Adrenal gland (tissue), 12 donors: Measurements from ENCODE around the gene TBKBP1. TPM values are rescaled to one million over a fixed set of nuclear protein-coding genes. Genes with fewer than 3 reads are reported as not detected.

ENCODE experiments used
- DNase-seq, 7 donors: peaks; one replicate each; pipeline ENCODE4 v3.0.0-alpha.2; 2019 to 2020
- H3K27ac ChIP-seq, 5 donors: fragments of 200-600 bp; sonication (generic) in 4 of 5; 1 replicate in 3 of 5; 2 replicates in 2 of 5; pipeline versions ENCODE4 v1.5.1 to v1.8.0; 2016 to 2020; ENCODE audit warnings: mild to moderate bottlenecking in 1 of 5
- H3K27me3 ChIP-seq: fragments of 200-600 bp; 2 replicates; pipeline ENCODE4 v1.8.0; 2021
- H3K36me3 ChIP-seq, 2 donors: fragments of 200-600 bp; replicated peaks in 1 of 2; 1 replicate in 1 of 2; 2 replicates in 1 of 2; pipeline versions ENCODE4 v1.5.1 to v1.8.0; 2018 to 2022
- H3K4me1 ChIP-seq, 2 donors: fragments of 200-600 bp; replicated peaks in 1 of 2; 1 replicate in 1 of 2; 2 replicates in 1 of 2; pipeline versions ENCODE4 v1.5.1 to v1.8.0; 2018 to 2021
- H3K4me3 ChIP-seq, 4 donors: fragments of 200-600 bp; sonication (generic) in 3 of 4; one replicate each; pipeline ENCODE4 v1.5.1; 2016 to 2018
- H3K9me3 ChIP-seq, 3 donors: fragments of 200-600 bp; sonication (generic) in 1 of 3; replicated peaks in 1 of 3; 1 replicate in 2 of 3; 2 replicates in 1 of 3; pipeline versions ENCODE4 v1.5.1 to v1.8.0; 2016 to 2021
- POLR2A ChIP-seq, 2 donors: fragments of 450-650 bp; IDR thresholded peaks; one replicate each; pipeline ENCODE4 v1.6.1; 2017; ENCODE audit warnings: antibody characterized with exemption in 2 of 2, mild to moderate bottlenecking in 2 of 2, moderate library complexity in 1 of 2
- WGBS, 4 donors: extraction: QIAGEN DNeasy Blood & Tissue Kit in 2 of 4; methylation state at CpG; one replicate each; pipeline versions ENCODE4 v1.1.5 to v1.1.7; 2013 to 2017; 5-methylcytosine and 5-hydroxymethylcytosine counted together
- intact Hi-C, 2 donors: fragments of 100-400 bp; cut with DNase I; formaldehyde crosslinking; loops; one replicate each; pipeline versions ENCODE4 v1.14.1 to v1.15.0; 2022 to 2023
- polyA plus RNA-seq, 3 donors: library from polyadenylated mRNA; stranded (reverse); fragments of 200-250 nt in 2 of 3; fragments of 350-450 nt in 1 of 3; fragmentation: Illumina TruSeq in 1 of 3; extraction: RNeasy Lipid Tissue Mini Kit (QIAGEN cat#74804) in 1 of 3; gene quantifications; one replicate each; pipeline ENCODE4 v1.2.3, GENCODE V29; 2013 to 2014
- total RNA-seq, 9 donors: library from RNA; depleted of rRNA in 4 of 9; stranded (reverse); fragments of >200 nt in 4 of 9; fragments of 120-200 nt in 1 of 9; fragmentation: NEBNext Ultra II Directional in 1 of 9; extraction: Animal tissue kit (Norgen Biotek cat#: 25700) in 1 of 9; gene quantifications; one replicate each; pipeline versions ENCODE4 v1.1.0 to v1.2.4, GENCODE V29; 2013 to 2023
- TF ChIP-seq, protein P1 (sequence below), 6 experiments: fragments of 450-650 bp in 4 of 6; fragments of 200-600 bp in 2 of 6; sonication (generic) in 1 of 6; IDR thresholded peaks; 1 replicate in 5 of 6; 2 replicates in 1 of 6; pipeline versions ENCODE4 v1.5.1 to v1.8.0; 2016 to 2021; ENCODE audit warnings: antibody characterized with exemption in 6 of 6, mild to moderate bottlenecking in 2 of 6, moderate library complexity in 1 of 6
- donor health status: healthy with polysubstance abuse.
- donor health status: Bipolar disorder and iron deficiency.
- donor health status: DM: yes; HTN: yes; CAD: no.
- donor health status: DM: no; HTN: no; CAD: no.
- donor health status: DM: no; HTN: no; CAD: no.
- donor health status: DM: yes; HTN: yes; CAD: no.

Gene TBKBP1
- total and polyA plus RNA-seq, 12 donors: 3.9 to 63.9 (median 11.5) TPM

DNA sequence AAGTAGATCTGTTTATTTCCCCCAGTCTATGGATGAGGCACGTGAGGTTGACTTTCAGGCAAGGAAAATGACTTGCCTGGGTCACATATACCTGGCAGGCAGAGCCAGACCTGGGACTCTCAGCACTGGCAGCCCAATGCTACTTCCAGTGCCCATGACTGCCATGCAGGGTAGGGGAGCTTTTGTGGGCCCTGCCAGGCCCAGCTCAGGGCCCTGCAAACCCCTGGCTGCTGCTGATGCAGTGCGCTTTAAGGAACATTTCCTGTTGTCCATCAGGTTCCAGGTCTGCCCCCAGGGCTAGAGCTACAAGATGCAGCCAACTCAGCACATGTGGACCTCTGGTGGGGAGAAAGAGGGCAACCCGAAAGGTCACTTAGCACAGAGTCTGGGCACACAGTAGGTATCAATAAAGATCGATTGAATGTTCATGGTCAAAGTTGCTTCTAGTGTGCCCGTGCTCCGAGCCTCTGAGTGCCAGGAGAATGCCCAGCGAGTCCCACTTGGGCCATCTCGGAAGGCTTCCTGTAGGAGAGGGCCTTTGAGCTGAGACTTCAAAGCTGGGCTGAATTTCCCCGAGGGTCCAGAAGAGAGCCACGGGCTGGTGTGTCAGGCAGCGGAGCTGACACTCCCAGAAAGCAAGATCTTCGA, 38.6 kb downstream of the TBKBP1 start:
- TF ChIP-seq, protein P1, sequence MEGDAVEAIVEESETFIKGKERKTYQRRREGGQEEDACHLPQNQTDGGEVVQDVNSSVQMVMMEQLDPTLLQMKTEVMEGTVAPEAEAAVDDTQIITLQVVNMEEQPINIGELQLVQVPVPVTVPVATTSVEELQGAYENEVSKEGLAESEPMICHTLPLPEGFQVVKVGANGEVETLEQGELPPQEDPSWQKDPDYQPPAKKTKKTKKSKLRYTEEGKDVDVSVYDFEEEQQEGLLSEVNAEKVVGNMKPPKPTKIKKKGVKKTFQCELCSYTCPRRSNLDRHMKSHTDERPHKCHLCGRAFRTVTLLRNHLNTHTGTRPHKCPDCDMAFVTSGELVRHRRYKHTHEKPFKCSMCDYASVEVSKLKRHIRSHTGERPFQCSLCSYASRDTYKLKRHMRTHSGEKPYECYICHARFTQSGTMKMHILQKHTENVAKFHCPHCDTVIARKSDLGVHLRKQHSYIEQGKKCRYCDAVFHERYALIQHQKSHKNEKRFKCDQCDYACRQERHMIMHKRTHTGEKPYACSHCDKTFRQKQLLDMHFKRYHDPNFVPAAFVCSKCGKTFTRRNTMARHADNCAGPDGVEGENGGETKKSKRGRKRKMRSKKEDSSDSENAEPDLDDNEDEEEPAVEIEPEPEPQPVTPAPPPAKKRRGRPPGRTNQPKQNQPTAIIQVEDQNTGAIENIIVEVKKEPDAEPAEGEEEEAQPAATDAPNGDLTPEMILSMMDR (IDR thresholded peaks at IDR 0.05): no peak
- no peak for TF ChIP-seq POLR2A (IDR thresholded peaks at IDR 0.05)
- Histone ChIP-seq H3K4me1 (peaks cover 0 to 10% of the 10 kb centered on the region in 2 donors), H3K9me3 (no peaks in the 10 kb centered on the region), H3K27me3 (peaks cover 34% of the 10 kb centered on the region), H3K27ac (no peak overlapping the region), H3K4me3 (peak overlapping the region in 1 of 4 donors; percentile 55), H3K36me3 (no peaks in the 10 kb centered on the region)
- 52 to 69% (median 54%) methylated on average over 12 of the region's 12 CpGs; no CpG with 5 or more reads in 1 of the 4 donors for WGBS, 4 donors
- DNase-seq: no peak
- intact Hi-C loops: no loop called here

DNA sequence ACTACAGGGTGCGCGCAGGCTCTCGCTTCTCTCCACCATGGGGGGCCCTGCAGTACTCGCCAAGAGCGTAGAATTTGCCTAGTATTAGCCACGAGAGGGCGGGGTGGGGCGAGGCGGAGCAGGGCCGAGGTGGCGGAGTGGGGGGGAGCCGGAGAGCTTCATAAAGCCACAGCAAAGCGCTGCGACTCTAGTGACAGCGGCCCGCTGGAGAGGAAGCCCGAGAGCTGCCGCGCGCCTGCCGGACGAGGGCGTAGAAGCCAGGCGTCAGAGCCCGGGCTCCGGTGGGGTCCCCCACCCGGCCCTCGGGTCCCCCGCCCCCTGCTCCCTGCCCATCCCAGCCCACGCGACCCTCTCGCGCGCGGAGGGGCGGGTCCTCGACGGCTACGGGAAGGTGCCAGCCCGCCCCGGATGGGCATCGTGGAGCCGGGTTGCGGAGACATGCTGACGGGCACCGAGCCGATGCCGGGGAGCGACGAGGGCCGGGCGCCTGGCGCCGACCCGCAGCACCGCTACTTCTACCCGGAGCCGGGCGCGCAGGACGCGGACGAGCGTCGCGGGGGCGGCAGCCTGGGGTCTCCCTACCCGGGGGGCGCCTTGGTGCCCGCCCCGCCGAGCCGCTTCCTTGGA, 39.2 kb downstream of the TBKBP1 start, which contains the start of gene TBX21:
Gene TBX21 (plus strand): TSS at position 190 of the 627 bp plus-strand sequence. CDS start 219 bp downstream, at position 409.
- H3K36me3 ChIP-seq: no peaks in the 10 kb centered on the region
- peaks cover 34% of the 10 kb centered on the region for H3K27me3 ChIP-seq
- no peaks in the 10 kb centered on the region for H3K9me3 ChIP-seq
- H3K27ac ChIP-seq: no peak within 1 kb of the TSS
- DNase-seq: peak; percentile 48 to 74 (median 66)
- peaks cover 0 to 10% of the 10 kb centered on the region in 2 donors for H3K4me1 ChIP-seq
- TF ChIP-seq, protein P1 (IDR thresholded peaks at IDR 0.05): peak in 1 of 6 experiments; percentile 8
- no peak for TF ChIP-seq POLR2A (IDR thresholded peaks at IDR 0.05)
- 1 to 30% (median 1%) methylated on average over 2 to 69 of the region's 73 CpGs for WGBS, 4 donors
- H3K4me3 ChIP-seq: peak within 1 kb of the TSS in 2 of 4 donors; percentile 16 to 55
- intact Hi-C loops: no loop called here

DNA sequence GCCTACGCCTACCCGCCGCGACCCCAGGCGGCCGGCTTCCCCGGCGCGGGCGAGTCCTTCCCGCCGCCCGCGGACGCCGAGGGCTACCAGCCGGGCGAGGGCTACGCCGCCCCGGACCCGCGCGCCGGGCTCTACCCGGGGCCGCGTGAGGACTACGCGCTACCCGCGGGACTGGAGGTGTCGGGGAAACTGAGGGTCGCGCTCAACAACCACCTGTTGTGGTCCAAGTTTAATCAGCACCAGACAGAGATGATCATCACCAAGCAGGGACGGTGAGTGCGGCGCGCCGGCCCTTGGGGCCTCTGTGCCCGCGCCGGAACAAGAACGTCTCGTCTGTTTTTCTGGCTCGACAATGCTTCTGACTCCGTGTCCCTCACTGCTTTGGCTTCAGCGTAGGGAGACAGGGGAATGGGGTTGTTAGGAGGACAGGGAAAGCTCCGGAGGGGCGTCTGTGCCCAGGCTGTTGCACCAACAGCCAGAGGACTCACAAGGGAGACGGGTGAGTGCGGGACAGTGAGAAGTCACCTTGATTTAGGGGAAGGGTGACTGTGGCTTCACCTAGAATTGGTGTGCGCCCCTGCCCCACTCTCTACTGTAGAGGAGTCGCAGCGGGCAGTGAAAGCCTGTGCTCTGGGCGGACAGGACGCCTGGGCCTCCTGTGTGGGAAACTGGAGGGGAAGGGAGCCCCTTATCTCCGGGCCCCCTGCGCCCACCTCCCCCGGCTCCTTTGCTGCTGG, 39.9 kb downstream of the TBKBP1 start:
- peaks cover 0 to 10% of the 10 kb centered on the region in 2 donors for H3K4me1 ChIP-seq
- H3K9me3 ChIP-seq: no peaks in the 10 kb centered on the region
- WGBS, 4 donors: 13 to 34% (median 21%) methylated on average over 14 to 60 of the region's 60 CpGs
- peak overlapping the region in 1 of 4 donors; percentile 55 for H3K4me3 ChIP-seq
- peak in 1 of 7 donors; percentile 13 for DNase-seq
- no peak overlapping the region for H3K27ac ChIP-seq
- peaks cover 34% of the 10 kb centered on the region for H3K27me3 ChIP-seq
- H3K36me3 ChIP-seq: no peaks in the 10 kb centered on the region
- intact Hi-C loops: no loop called here
- TF ChIP-seq, protein P1 (IDR thresholded peaks at IDR 0.05): no peak
- no peak for TF ChIP-seq POLR2A (IDR thresholded peaks at IDR 0.05)

DNA sequence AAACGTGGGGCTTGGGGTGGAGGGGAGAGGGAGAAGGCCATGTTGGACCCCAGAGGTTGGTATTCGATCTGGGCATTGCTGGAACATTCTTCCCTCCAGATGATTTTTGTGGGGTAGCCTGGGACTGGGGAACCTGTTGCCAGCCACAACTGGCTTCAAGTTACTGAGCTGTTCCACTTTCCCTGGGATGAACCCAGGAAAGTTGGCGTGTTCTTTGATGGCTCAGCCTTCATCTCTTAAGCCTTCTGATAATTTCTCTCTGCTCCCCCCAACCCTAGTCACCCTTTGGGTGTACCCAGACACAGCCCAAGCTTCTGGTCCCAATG, 41.1 kb downstream of the TBKBP1 start:
- peaks cover 34% of the 10 kb centered on the region for H3K27me3 ChIP-seq
- 59 to 81% (median 76%) methylated on average over 3 of the region's 3 CpGs for WGBS, 4 donors

More for the DNA sequence above, 41.1 kb downstream of the TBKBP1 start:
- DNase-seq: no peak
- Histone ChIP-seq H3K9me3 (no peaks in the 10 kb centered on the region), H3K36me3 (no peaks in the 10 kb centered on the region), H3K4me3 (no peak overlapping the region), H3K4me1 (peaks cover 0 to 10% of the 10 kb centered on the region in 2 donors), H3K27ac (no peak overlapping the region)
- TF ChIP-seq POLR2A (IDR thresholded peaks at IDR 0.05): no peak
- TF ChIP-seq, protein P1 (IDR thresholded peaks at IDR 0.05): no peak
- intact Hi-C loops: no loop called here
